Endothelial cell of umbilical vein (primary cell): ENCODE measurements around the gene LDLRAD4. TPM values are rescaled to one million over a fixed set of nuclear protein-coding genes. Genes with fewer than 3 reads are reported as not detected.

Experiments used
- BruUV-seq: library from RNA; stranded (reverse); fragments of 400-500 nt; replicated peaks from 2 replicates; lab custom pipeline; 2021; lab: Mats Ljungman, UMichigan
- CTCF ChIA-PET: fragments of 300-600, 350-600 bp; sonication (Branson Sonifier 250); formaldehyde crosslinking; loops from one replicate; lab custom pipeline; 2021; ENCODE audit warnings: antibody characterized with exemption, inconsistent platforms; lab: Charles Lee
- POLR2A ChIA-PET: fragments of 300-600, 350-600 bp; sonication (Branson Sonifier 250); formaldehyde crosslinking; loops from one replicate; lab custom pipeline; 2021; ENCODE audit warnings: antibody characterized with exemption, inconsistent platforms; lab: Charles Lee
- DNase-seq: peaks from one replicate; pipeline ENCODE4 v3.0.0-alpha.2; 2011; ENCODE audit warnings: low read depth, low spot score
- FAIRE-seq: peaks from 2 replicates; lab custom pipeline; 2011; peaks lifted over from hg19 to GRCh38; lab: Jason Lieb, UNC
- H2AFZ ChIP-seq: 2 replicates; pipeline ENCODE4 v1.6.0; 2012; ENCODE audit warnings: low read depth, low read length, control low read depth, inconsistent platforms
- H3K27ac ChIP-seq: 2 replicates; pipeline ENCODE4 v1.5.1; 2011; ENCODE audit warnings: low read depth, mild to moderate bottlenecking, control low read depth, low read length, moderate library complexity; ENCODE audit not compliant: insufficient read depth
- H3K27me3 ChIP-seq, 2 experiments: 2 replicates each; pipeline versions ENCODE4 v1.6.0 to v1.6.1; 2011; ENCODE audit warnings: low read length in 2 of 2, mixed read lengths in 1 of 2; ENCODE audit not compliant: control insufficient read depth in 2 of 2, insufficient read depth in 2 of 2
- H3K36me3 ChIP-seq, 2 experiments: 2 replicates in 1 of 2; 3 replicates in 1 of 2; pipeline ENCODE4 v1.5.1; 2011; ENCODE audit warnings: low read length in 2 of 2, mild to moderate bottlenecking in 1 of 2, moderate library complexity in 1 of 2; ENCODE audit not compliant: control insufficient read depth in 2 of 2, insufficient read depth in 2 of 2; ENCODE audit errors: extremely low read depth in 1 of 2
- H3K4me1 ChIP-seq: 3 replicates; pipeline ENCODE4 v1.5.1; 2011; ENCODE audit warnings: mild to moderate bottlenecking, low read length; ENCODE audit not compliant: control insufficient read depth, insufficient read depth; ENCODE audit errors: extremely low read depth
- H3K4me2 ChIP-seq: 2 replicates; pipeline ENCODE4 v1.6.1; 2011; ENCODE audit warnings: low read length, control low read depth, mixed read lengths; ENCODE audit not compliant: insufficient read depth
- H3K4me3 ChIP-seq, 3 experiments: fragments of 200-600 bp in 1 of 3; sonication (generic), shearing (Covaris generic) in 1 of 3; replicated peaks in 1 of 3; 2 replicates each; pipeline ENCODE4 v1.5.1; 2011 to 2016; ENCODE audit warnings: control low read depth in 3 of 3, low read length in 3 of 3, mild to moderate bottlenecking in 2 of 3, inconsistent platforms in 1 of 3, low read depth in 1 of 3, moderate library complexity in 1 of 3; ENCODE audit not compliant: insufficient read depth in 1 of 3
- H3K79me2 ChIP-seq: 2 replicates; pipeline ENCODE4 v1.6.0; 2012; ENCODE audit warnings: low read length, inconsistent platforms; ENCODE audit not compliant: control insufficient read depth, insufficient read depth
- H3K9ac ChIP-seq: replicated peaks from 2 replicates; pipeline ENCODE3; 2011; ENCODE audit warnings: low read length, control low read depth; ENCODE audit not compliant: insufficient read depth; ENCODE audit errors: extremely low read depth
- H3K9me1 ChIP-seq: replicated peaks from 3 replicates; pipeline ENCODE4 v1.6.0; 2011; ENCODE audit warnings: mild to moderate bottlenecking, low read length; ENCODE audit not compliant: control insufficient read depth, insufficient read depth; ENCODE audit errors: extremely low read depth
- H3K9me3 ChIP-seq: replicated peaks from 2 replicates; pipeline ENCODE4 v1.5.1; 2012; ENCODE audit warnings: low read length, inconsistent platforms; ENCODE audit not compliant: control insufficient read depth, insufficient read depth
- H4K20me1 ChIP-seq: replicated peaks from 2 replicates; pipeline ENCODE3; 2011; ENCODE audit warnings: mild to moderate bottlenecking, low read length; ENCODE audit not compliant: control insufficient read depth, insufficient read depth; ENCODE audit errors: extremely low read depth
- EZH2 ChIP-seq: IDR thresholded peaks from 2 replicates; pipeline ENCODE4 v1.6.1; 2012; ENCODE audit warnings: borderline replicate concordance, low read depth, mild to moderate bottlenecking, moderate library complexity, low read length, inconsistent platforms; ENCODE audit not compliant: severe bottlenecking
- FOS ChIP-seq: IDR thresholded peaks from 2 replicates; pipeline ENCODE4 v1.6.1; 2011; ENCODE audit warnings: mild to moderate bottlenecking, low read length, moderate library complexity, borderline replicate concordance; ENCODE audit not compliant: insufficient read depth
- GATA2 ChIP-seq: IDR thresholded peaks from 2 replicates; pipeline ENCODE4 v1.7.0; 2011; ENCODE audit warnings: low read depth, mild to moderate bottlenecking, moderate library complexity, mixed read lengths, low read length; ENCODE audit not compliant: insufficient read length, insufficient read depth
- JUN ChIP-seq: IDR thresholded peaks from 2 replicates; pipeline ENCODE4 v1.6.1; 2011; ENCODE audit warnings: borderline replicate concordance, low read depth; ENCODE audit not compliant: insufficient read length, insufficient read depth
- MYC ChIP-seq: IDR thresholded peaks from one replicate; pipeline ENCODE4 v1.6.1; 2011; ENCODE audit warnings: mild to moderate bottlenecking, low read depth, low read length
- POLR2A ChIP-seq: IDR thresholded peaks from 2 replicates; pipeline ENCODE4 v1.6.1; 2012; ENCODE audit warnings: low read depth, mild to moderate bottlenecking, control low read depth, low read length
- POLR2AphosphoS5 ChIP-seq: IDR thresholded peaks from 2 replicates; pipeline ENCODE4 v1.6.1; 2012; ENCODE audit warnings: low read depth, mild to moderate bottlenecking, control low read depth, low read length, moderate library complexity; ENCODE audit not compliant: insufficient read depth
- dilution Hi-C: fragments of 300-500 bp; cut with MboI; formaldehyde crosslinking; loops from one replicate; pipeline ENCODE4 v1.15.0; 2019; ENCODE audit warnings: low sequenced_read_pairs; ENCODE audit not compliant: extremely low pct_ligation_motif_present
- intact Hi-C: fragments of 100-400 bp; cut with micrococcal nuclease; formaldehyde crosslinking; loops from one replicate; pipeline ENCODE4 v1.10.0; 2022
- polyA plus RNA-seq, 4 experiments: library from polyadenylated mRNA; depleted of rRNA in 3 of 4; stranded (reverse) in 3 of 4; unstranded in 1 of 4; fragments of >200 nt; gene quantifications; 2 replicates each; pipeline versions ENCODE4 v1.2.1 to v1.2.3, GENCODE V29; 2011 to 2012; ENCODE audit warnings: missing spikeins in 1 of 4
- total RNA-seq: library from RNA; stranded (reverse); gene quantifications from 2 replicates; pipeline ENCODE4 v1.2.3, GENCODE V29; 2021
- TF ChIP-seq, protein P1 (sequence below), 2 donors: IDR thresholded peaks; 1 replicate in 1 of 2; 2 replicates in 1 of 2; pipeline ENCODE4 v1.5.1; 2011; ENCODE audit warnings: low read length in 2 of 2, mild to moderate bottlenecking in 2 of 2, moderate library complexity in 2 of 2, control low read depth in 1 of 2, inconsistent platforms in 1 of 2, low read depth in 1 of 2; ENCODE audit not compliant: insufficient read depth in 1 of 2; ENCODE audit errors: extremely low read depth in 1 of 2
- TF ChIP-seq, protein P2 (sequence below): IDR thresholded peaks from 2 replicates; pipeline ENCODE4 v1.6.1; 2011; ENCODE audit not compliant: insufficient read depth, insufficient read length

The LDLRAD4 gene
- total and polyA plus RNA-seq, 2 donors (not counting 3 experiments of a cell fraction or from before 2014, with no cell fraction given): 5.2 to 6.5 TPM

DNA sequence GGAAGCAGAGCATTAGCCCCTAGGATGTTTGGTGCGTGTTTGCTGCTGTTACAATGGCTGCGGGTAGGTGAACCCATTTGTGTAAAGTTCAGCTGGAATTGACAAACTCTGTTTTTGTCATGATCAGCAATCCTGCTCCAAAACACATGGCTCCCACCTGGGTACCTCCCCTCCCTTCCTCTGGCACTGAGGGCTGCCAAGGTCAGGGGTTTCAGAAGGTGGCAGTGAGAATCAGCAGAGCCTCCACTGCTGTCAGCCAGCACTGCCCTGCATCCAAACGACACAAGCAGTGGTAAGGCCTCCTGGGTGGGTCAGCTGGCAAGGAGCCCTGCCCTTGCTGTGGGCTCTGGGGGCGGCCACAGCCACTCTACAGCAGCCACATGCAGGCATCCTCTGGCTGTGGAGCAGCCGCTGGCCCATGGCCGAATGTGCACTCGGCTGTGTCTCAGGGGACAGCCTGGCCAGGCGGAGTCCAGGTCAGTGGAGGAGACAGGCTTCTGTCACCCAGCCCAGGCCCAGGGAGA lies 32.8 kb upstream of the LDLRAD4 start:
- CTCF ChIA-PET: no interaction called here

More for the DNA sequence above, 32.8 kb upstream of the LDLRAD4 start:
- POLR2A ChIA-PET: no interaction called here
- Histone ChIP-seq H2AFZ (no peak overlapping the region), H3K79me2 (no peaks in the 10 kb centered on the region), H3K9ac (no peak overlapping the region), H4K20me1 (no peaks in the 10 kb centered on the region), H3K4me2 (no peak overlapping the region), H3K36me3 (no peaks in the 10 kb centered on the region), H3K9me3 (no peaks in the 10 kb centered on the region), H3K27me3 (peaks cover 0 to 2% of the 10 kb centered on the region in 2 experiments), H3K27ac (no peak overlapping the region), H3K4me3 (no peak overlapping the region), H3K9me1 (no peaks in the 10 kb centered on the region), H3K4me1 (no peaks in the 10 kb centered on the region)
- DNase-seq (no peak), FAIRE-seq (no peak)
- dilution Hi-C loops (no loop called here), intact Hi-C loops (no loop called here)
- no TSS peak for BruUV-seq
- TF ChIP-seq, protein P1, sequence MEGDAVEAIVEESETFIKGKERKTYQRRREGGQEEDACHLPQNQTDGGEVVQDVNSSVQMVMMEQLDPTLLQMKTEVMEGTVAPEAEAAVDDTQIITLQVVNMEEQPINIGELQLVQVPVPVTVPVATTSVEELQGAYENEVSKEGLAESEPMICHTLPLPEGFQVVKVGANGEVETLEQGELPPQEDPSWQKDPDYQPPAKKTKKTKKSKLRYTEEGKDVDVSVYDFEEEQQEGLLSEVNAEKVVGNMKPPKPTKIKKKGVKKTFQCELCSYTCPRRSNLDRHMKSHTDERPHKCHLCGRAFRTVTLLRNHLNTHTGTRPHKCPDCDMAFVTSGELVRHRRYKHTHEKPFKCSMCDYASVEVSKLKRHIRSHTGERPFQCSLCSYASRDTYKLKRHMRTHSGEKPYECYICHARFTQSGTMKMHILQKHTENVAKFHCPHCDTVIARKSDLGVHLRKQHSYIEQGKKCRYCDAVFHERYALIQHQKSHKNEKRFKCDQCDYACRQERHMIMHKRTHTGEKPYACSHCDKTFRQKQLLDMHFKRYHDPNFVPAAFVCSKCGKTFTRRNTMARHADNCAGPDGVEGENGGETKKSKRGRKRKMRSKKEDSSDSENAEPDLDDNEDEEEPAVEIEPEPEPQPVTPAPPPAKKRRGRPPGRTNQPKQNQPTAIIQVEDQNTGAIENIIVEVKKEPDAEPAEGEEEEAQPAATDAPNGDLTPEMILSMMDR (IDR thresholded peaks at IDR 0.05; ENCODE audit: extremely low read depth in 1 of 2, insufficient read depth in 1 of 2, low read depth in 1 of 2, low read length in 2 of 2): no peak
- TF ChIP-seq GATA2 (no peak), POLR2AphosphoS5 (no peak), JUN (no peak), MYC (no peak), POLR2A (no peak), FOS (no peak), EZH2 (no peak)
- TF ChIP-seq, protein P2, sequence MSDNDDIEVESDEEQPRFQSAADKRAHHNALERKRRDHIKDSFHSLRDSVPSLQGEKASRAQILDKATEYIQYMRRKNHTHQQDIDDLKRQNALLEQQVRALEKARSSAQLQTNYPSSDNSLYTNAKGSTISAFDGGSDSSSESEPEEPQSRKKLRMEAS: no peak
